Astrocyte of the cerebellum (primary cell): Measurements from ENCODE around the gene MEIS2.

Experiments used
- DNase-seq: peaks from one replicate; pipeline ENCODE4 v3.0.0-alpha.2; 2011; ENCODE audit warnings: low read depth
- H3K4me3 ChIP-seq: 2 replicates; pipeline ENCODE4 v1.5.1; 2011; ENCODE audit warnings: mild to moderate bottlenecking, low read depth, low read length, moderate library complexity
- CTCF ChIP-seq: IDR thresholded peaks from 2 replicates; pipeline ENCODE4 v1.5.1; 2012; ENCODE audit warnings: low read length, low read depth, moderate library complexity, mild to moderate bottlenecking; ENCODE audit errors: missing control alignments
- in situ Hi-C: cut with HindIII; loops from 2 replicates; pipeline ENCODE4 v1.10.0; 2017; ENCODE audit warnings: low sequenced_read_pairs

Gene MEIS2

GRCh38 chr15:36940219-36940618, 160.1 kb downstream of the MEIS2 start:
- TF ChIP-seq CTCF: no peak
- no peak overlapping the region for H3K4me3 ChIP-seq
- DNase-seq: no peak
- in situ Hi-C loops: no loop called here

GRCh38 chr15:36938764-36939163, 161.6 kb downstream of the MEIS2 start:
- no peak overlapping the region for H3K4me3 ChIP-seq
- in situ Hi-C loops: no loop called here
- DNase-seq: no peak
- TF ChIP-seq CTCF: no peak

- H3K4me3 ChIP-seq: no peak overlapping the region
- no peak for TF ChIP-seq CTCF
- in situ Hi-C loops: no loop called here
- DNase-seq: no peak
Observed at GRCh38 chr15:36938131-36938530, 162.2 kb downstream of the MEIS2 start.

GRCh38 chr15:36936613-36937012, 163.7 kb downstream of the MEIS2 start:
- TF ChIP-seq CTCF: no peak

GRCh38 chr15:36933255-36933990, 166.9 kb downstream of the MEIS2 start:
- TF ChIP-seq CTCF: no peak
- no peak overlapping the region for H3K4me3 ChIP-seq

More at GRCh38 chr15:36936613-36937012, 163.7 kb downstream of the MEIS2 start:
- no peak overlapping the region for H3K4me3 ChIP-seq
- no peak for DNase-seq
- in situ Hi-C loops: no loop called here

GRCh38 chr15:36932070-36932469, 168.3 kb downstream of the MEIS2 start:
- TF ChIP-seq CTCF: no peak
- in situ Hi-C loops: no loop called here
- DNase-seq: no peak

More at GRCh38 chr15:36933255-36933990, 166.9 kb downstream of the MEIS2 start:
- in situ Hi-C loops: no loop called here
- no peak for DNase-seq

More at GRCh38 chr15:36932070-36932469, 168.3 kb downstream of the MEIS2 start:
- no peak overlapping the region for H3K4me3 ChIP-seq
